GM15510 (cell line): Measurements from ENCODE around the gene SAMM50.
A peak's percentile ranks its signal among the peaks of the same experiment; 100 is the strongest.

Experiments used
- POLR2A ChIP-seq: IDR thresholded peaks from 3 replicates; pipeline ENCODE4 v1.6.1; 2011; ENCODE audit warnings: borderline replicate concordance; ENCODE audit not compliant: insufficient read length; ENCODE audit errors: extremely low read depth

Gene SAMM50

DNA sequence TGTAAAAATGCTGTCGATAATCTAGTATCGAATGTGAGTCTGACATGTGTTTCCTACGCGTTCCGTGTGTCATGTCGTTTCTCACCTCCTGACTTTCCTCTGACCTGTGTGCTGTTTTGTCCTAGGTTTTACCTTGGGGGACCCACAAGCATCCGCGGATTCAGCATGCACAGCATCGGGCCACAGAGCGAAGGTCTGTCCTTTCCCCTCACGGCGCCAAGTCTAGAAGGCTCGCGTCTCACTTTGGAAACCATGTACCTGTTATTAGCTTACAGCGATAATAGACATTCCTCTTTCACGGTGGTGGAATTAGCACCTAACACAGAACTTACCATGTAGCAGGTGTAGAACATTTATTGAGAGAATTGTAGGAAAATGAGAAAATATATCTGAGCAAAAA, 28.6 kb downstream of the SAMM50 start:
- no peak for TF ChIP-seq POLR2A

DNA sequence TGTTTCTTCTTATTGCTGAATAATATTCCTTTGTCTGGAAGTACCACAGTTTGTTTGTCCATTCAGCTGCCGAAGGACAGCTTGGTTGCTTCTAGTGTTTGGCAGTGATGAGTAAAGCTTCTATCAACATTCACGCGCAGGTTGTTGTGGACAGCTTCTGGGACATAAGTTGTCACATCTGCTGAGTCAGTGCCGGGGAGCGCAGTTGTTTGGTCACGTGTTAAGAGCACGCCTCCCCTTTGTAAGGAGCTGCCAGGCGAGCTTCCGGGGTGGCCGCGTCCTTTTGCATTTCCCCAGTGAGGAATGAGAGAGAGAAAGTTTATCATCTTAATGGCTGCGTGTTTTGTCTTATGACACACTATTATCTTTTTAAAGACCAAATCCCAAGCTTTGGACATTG, 30.3 kb downstream of the SAMM50 start:
- no peak for TF ChIP-seq POLR2A

DNA sequence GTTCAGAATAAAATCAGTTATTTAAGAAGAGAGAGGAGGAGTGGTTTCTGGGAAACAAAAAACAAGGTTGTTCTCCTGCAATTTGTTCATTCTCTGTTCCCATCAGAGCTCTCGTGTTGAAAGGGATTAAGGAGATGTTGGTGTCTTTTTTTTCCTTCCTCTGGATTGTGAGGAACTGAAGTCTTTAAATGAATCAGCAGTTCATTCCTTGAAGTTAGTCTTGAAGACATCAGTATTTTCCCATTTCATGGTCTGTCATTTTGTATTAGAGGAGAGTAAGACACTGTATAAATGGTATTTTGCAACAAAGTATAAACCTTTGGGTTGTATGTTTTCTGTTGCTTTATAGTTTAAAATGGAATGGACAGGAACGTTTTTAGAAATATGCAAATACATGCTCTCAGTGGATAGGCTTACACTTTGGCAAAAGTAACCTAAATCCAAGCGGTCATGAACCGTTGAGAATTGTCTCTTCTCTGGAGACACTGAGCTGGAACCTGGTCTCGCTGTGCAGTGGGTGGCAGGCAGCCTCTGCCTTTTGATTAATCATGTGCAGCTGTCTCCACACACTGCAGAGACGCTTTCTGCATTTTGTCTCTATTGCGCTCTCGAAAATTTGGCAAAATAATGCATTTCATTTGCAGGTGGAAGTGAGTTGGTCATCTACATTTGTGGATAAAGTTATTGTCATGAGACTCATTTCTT, 33.0 kb downstream of the SAMM50 start:
- TF ChIP-seq POLR2A, result no peak

DNA sequence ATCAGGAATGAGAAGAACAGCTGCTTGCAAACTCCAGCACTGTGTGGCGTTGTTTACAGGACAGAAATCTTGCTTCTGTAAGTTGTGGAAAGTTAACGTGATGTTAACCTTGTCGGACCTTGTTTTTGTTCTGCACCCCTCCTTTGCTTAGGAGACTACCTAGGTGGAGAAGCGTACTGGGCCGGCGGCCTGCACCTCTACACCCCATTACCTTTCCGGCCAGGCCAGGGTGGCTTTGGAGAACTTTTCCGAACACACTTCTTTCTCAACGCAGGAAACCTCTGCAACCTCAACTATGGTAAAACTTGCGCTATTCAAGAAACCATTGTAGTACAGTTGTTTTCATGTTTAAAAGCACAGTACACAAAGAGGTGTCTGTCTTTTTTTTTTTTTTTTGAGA, 33.7 kb downstream of the SAMM50 start:
- no peak for TF ChIP-seq POLR2A

DNA sequence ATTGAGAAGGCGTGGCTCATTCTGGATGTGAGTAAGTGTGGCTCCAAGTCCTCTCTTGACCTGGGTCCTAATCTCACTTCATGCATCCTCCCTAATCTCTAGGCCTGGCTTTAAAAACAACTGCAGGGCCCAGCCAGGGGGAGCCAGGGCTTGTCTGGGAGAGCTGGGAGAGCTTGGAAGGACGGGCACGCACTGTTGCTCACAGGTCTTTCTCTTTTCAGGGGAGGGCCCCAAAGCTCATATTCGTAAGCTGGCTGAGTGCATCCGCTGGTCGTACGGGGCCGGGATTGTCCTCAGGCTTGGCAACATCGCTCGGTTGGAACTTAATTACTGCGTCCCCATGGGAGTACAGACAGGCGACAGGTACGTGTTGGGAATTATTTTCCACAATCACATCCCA, 34.8 kb downstream of the SAMM50 start:
- TF ChIP-seq POLR2A, result no peak

DNA sequence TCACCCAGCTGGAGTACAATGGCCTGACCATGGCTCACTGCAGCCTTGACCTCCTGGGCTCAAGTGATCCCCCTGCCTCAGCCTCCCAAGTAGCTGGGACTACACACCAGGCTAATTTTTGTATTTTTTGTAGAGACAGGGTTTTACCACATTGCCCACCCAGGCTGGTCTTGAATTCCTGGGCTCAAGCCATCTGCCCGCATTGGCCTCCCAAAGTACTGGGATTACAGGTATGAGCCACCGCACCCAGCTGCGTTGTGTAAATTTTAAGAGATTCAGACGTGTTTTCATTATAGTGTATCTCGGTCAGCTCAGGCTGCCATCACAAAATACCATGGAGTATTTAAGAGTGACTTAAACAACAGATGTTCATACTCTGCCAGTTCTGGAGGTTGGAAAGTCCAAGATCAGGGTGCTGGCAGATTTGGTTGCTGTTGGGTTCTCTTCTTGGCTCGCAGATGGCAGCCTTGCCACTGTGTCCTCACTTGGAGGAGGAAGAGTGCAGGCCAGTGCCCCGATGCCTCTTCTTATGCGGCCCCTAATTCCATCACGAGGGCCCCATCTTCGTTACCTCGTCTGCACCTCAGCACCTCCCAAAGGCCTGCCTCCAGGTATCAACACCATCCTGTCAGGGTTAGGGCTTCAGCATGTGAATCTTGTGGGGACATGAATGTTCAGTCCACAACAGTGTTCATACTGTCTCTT, 36.2 kb downstream of the SAMM50 start:
- no peak for TF ChIP-seq POLR2A

DNA sequence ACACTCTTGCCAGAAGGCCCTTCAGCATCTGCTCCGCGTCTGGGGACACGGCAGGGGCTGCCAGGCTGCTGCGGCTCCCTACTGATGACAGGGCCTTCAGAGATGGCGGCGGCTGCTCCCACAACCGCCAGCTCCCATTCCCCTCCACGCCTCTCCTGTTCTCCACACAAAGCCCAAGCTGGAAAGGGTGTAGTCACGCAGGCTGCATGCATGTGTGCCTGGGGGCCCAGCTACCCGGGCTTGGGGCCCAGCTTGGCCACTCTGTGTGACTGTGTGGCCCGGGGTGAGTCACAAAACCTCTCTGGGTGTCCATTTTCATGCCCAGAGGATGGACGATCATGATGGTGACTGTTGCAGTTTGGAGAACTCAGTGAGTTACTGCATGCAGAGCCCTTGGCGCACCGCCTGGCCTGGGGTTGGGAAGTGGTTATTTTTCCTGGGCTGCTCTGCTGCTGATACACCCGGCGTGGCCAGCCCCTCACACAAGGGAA, 37.1 kb downstream of the SAMM50 start:
- no peak for TF ChIP-seq POLR2A

DNA sequence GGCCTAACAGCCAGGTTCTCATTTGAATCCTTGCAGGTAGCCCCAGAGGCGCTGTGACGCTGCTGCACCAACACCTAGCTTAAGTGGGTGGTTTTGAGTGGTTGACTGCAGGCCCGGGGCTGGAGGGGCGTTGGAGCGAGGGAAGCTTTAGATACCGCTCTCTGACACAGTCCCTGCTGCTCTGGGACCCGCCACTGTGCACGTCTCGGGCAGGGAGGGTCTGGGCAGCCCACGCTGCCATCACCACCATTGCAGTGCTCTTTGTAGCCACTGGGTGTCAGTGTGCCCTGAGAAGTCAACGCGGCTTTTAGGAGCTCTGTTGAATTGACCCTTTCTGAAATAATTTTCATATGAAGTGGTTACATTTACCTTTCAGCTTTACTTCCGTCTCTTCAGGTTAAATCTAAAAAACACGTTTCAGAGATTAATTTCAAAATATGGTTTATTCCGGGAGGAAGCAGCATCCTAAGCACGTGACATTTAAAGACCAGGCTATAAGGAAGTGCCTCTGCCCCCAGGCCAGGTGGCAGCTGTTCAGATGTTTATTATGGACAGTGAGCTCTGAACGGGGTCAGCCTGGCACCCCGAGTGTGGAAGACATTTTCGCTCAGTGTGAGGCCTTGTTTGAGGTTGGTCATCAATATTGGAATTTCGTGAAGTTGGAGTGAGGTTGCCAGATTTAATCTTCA, 38.0 kb downstream of the SAMM50 start:
- TF ChIP-seq POLR2A, result no peak

DNA sequence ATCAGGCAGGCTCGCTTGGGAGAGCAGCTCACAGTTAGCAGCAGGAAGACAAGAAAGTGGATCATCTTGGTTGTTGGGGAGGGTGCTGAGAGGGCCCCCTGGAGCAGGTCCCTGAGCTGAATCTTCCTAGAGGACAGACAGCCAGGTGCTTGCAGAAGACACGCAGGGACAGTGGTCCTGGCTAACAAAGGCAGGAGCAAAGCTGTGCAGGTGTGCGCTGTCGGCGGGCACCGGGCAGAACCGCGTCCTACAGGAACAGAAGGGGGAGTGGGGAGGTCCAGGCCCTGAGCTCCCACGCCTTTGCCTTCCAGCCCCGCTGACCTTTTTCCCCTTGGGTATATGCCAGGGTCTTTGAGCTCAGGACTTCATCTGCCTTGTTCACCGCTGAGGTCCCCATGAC, 38.8 kb downstream of the SAMM50 start:
- TF ChIP-seq POLR2A, result no peak

DNA sequence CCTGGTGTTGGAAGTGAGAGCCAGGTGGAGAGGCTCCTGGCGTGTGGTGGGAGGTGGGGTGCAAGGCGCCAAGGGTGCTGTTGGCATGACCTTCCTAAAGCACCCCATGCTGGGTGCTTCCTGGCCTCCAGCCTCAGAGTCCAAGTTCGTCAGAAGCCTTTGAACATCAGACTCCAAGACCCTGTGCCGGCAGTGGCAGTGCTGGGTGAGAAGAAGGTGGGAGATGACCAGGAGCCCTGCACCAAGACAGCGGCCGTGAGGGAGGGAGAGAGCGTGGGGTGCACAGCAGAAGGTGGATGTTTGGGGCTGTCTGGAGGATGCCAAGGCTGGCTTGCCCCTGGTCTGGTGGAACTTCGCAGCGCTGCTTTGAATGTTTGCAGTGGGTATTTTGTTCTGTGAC, 39.2 kb downstream of the SAMM50 start:
- TF ChIP-seq POLR2A, result no peak

DNA sequence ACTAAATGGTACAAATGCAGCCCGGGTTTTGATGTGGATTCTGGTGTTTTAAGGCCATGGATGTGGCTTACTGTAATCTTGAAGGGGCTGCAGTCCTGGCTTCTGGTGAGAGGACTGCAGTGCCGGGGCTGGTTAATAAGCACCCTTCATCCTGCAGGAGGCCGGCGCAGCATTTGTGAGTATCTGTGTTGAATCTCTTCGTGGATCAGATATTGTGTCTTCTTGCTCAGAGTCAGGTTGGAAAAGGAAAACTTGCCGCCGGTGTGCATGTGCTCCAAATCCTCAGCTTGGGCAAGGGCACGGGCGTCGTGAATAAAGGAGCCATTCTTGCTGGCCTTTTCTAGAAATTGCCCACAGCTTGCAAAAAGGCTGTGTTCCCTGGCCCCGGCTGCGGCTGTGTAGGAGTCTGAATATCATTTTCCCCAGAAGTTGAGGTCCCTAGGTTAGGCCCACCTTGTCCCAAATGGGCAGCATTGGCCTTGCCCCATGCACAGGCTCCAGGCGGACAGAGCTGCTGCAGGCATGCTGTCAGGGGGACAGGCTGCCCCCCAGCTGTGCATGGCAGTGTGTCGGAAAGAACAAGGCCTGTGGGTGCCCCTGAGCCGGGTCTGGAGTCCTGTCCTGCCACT, 39.9 kb downstream of the SAMM50 start:
- no peak for TF ChIP-seq POLR2A

DNA sequence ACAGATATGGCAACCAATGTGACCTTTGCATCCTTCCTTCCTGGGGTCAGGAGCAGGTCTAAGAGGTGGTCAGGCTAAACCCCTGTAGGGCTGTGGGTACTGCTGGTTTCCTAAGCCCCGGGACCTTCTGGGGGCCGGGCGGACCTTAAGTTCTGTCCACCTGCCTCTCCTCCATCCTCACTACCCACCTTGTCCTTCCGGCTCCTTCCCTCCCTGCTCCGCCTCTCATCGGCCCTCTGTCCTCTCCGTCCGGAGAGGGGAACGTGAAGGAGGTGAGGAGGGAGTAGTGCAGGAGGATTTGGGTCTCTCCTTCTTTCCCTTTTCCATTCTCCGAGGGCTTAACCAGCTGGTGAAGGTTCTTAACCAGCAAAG, 40.5 kb downstream of the SAMM50 start:
- no peak for TF ChIP-seq POLR2A

DNA sequence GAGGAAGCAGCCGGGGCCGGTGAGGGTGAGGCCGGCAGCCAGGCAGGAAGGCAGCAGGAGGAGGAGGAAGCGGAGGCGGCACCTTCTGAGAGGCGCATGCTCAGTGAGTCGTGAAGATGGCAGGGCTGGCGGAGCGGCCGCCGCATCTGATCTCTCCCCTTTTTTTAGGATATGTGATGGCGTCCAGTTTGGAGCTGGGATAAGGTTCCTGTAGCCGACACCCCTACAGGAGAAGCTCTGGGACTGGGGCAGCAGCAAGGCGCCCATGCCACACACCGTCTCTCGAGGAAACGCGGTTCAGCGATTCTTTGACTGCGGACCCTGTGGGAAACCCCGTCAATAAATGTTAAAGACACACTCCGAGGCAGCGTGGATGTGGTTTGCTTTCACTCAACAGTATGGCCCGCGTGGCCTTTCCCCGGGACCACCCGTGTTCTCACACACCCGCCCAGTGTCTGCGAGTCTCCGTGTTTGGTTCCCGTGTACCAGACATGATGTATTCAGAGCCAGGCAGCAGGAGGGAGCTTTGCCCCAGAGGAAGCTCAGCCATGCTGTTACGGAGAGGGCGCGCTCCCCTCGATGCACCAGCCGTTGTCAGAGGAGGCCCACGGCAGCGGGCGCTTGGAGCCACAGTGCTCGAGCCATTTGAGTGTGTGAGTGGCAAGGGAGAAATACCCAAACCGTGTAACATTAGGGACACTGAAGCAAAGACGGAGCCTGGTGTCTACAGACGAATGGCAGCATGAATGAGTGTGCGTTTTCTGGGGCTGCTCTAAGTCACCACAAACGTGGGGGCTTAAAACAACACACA, 41.1 kb downstream of the SAMM50 start:
- TF ChIP-seq POLR2A, result peak; percentile 36

DNA sequence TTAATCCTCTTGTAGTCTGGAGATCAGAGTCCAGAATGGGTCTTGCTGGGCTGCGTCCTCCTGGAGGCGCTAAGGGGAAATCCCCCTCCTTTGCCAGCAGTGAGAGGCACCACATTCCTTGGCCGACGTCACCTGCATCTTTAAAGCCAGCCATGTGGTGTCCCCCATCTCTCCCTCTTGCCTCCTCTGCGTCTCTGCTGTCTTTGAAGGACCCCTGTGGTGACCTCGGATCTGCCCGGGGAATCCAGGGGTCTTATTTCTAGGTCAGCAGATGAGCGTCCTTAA, 41.7 kb downstream of the SAMM50 start:
- no peak for TF ChIP-seq POLR2A
